Lung (tissue), 12 donors: ENCODE data around the gene GFAP. TPM values are rescaled to one million over a fixed set of nuclear protein-coding genes. Genes with fewer than 3 reads are reported as not detected.

Experiments
- ATAC-seq: fragments of 200-7000 bp; cut with Tn5 transposase; one replicate; pipeline ENCODE4 v1.9.1; 2020; ENCODE audit warnings: moderate number of reproducible peaks; ENCODE audit not compliant: insufficient read depth, low FRiP score
- DNase-seq, 3 donors: peaks; one replicate each; pipeline ENCODE4 v3.0.0-alpha.2; 2013 to 2017
- H3K27ac ChIP-seq, 2 donors: one replicate each; pipeline ENCODE4 v1.5.1; 2013; ENCODE audit warnings: mild to moderate bottlenecking in 2 of 2, moderate library complexity in 2 of 2, control low read depth in 1 of 2, inconsistent platforms in 1 of 2, low read depth in 1 of 2, low read length in 1 of 2
- H3K27me3 ChIP-seq, 3 donors: one replicate each; pipeline ENCODE4 v1.5.1; 2013; ENCODE audit warnings: low read length in 2 of 3; ENCODE audit not compliant: control insufficient read depth in 3 of 3, insufficient read depth in 3 of 3
- H3K36me3 ChIP-seq, 4 donors: one replicate each; pipeline ENCODE4 v1.5.1; 2013; ENCODE audit warnings: low read length in 4 of 4, mild to moderate bottlenecking in 1 of 4, moderate library complexity in 1 of 4; ENCODE audit not compliant: control insufficient read depth in 4 of 4, insufficient read depth in 4 of 4
- H3K4me1 ChIP-seq, 5 donors: one replicate each; pipeline ENCODE4 v1.5.1; 2013; ENCODE audit warnings: low read length in 5 of 5, mild to moderate bottlenecking in 2 of 5, moderate library complexity in 1 of 5; ENCODE audit not compliant: control insufficient read depth in 5 of 5, insufficient read depth in 5 of 5
- H3K4me3 ChIP-seq: one replicate; pipeline ENCODE4 v1.5.1; 2013; ENCODE audit warnings: mild to moderate bottlenecking, control low read depth, moderate library complexity
- H3K9ac ChIP-seq, 2 donors: one replicate each; pipeline ENCODE4 v1.5.1; 2013; ENCODE audit warnings: low read length in 2 of 2, control low read depth in 1 of 2; ENCODE audit not compliant: insufficient read depth in 1 of 2
- H3K9me3 ChIP-seq, 4 donors: one replicate each; pipeline ENCODE4 v1.5.1; 2013; ENCODE audit warnings: low read length in 3 of 4, mild to moderate bottlenecking in 1 of 4, moderate library complexity in 1 of 4; ENCODE audit not compliant: control insufficient read depth in 4 of 4, insufficient read depth in 3 of 4
- WGBS, 2 donors: extraction: QIAGEN DNeasy Blood & Tissue Kit; methylation state at CpG; one replicate each; pipeline ENCODE4 v1.1.7; 2013; 5-methylcytosine and 5-hydroxymethylcytosine counted together
- polyA plus RNA-seq, 2 donors: library from polyadenylated mRNA; stranded (reverse); fragments of 200-250 nt; gene quantifications; one replicate each; pipeline ENCODE4 v1.2.1, GENCODE V29; 2013
- total RNA-seq, 2 donors: library from RNA; depleted of rRNA in 1 of 2; stranded (reverse); fragments of >200 nt in 1 of 2; gene quantifications; one replicate each; pipeline ENCODE4 v1.2.1, GENCODE V29; 2014 to 2021
- TF ChIP-seq, protein P1 (sequence below): IDR thresholded peaks from 2 replicates; pipeline ENCODE4 v1.5.1; 2012; ENCODE audit warnings: mild to moderate bottlenecking; ENCODE audit errors: control extremely low read depth, extremely low read depth
- donor health status: control.
- donor health status: control.
- donor health status: Bipolar disorder and iron deficiency.
- donor health status: healthy.
- donor health status: DM: yes; HTN: yes; CAD: no.

GFAP gene
- total and polyA plus RNA-seq, 4 donors, result 0.25 to 0.88 (median 0.34) TPM

DNA sequence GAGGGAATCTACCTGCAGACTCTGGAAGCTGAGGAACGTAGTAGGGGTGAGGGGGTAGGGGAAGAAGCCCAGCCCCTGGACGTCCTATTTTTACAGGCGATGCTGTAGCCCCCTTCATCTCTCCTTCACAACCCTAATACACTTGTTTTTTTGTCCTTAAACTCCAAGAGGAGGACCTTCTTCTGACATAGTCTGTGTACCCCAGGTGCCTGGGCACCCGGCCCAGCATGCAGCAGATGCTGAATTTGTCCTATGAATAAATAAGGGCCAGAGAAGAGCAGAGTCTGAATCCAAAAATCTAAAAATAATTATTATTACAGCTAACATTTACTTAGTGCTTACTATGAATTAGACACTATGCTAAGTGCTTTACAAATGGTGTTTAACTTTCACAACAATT is 27.2 kb upstream of the GFAP start:
- peaks cover 0 to 6% (median 0%) of the 10 kb centered on the region in 4 donors for H3K36me3 ChIP-seq
- ATAC-seq, result no peak
- 91 to 93% methylated on average over 4 of the region's 4 CpGs for WGBS, 2 donors
- no peak for DNase-seq
- H3K27me3 ChIP-seq, result no peaks in the 10 kb centered on the region
- TF ChIP-seq, protein P1, sequence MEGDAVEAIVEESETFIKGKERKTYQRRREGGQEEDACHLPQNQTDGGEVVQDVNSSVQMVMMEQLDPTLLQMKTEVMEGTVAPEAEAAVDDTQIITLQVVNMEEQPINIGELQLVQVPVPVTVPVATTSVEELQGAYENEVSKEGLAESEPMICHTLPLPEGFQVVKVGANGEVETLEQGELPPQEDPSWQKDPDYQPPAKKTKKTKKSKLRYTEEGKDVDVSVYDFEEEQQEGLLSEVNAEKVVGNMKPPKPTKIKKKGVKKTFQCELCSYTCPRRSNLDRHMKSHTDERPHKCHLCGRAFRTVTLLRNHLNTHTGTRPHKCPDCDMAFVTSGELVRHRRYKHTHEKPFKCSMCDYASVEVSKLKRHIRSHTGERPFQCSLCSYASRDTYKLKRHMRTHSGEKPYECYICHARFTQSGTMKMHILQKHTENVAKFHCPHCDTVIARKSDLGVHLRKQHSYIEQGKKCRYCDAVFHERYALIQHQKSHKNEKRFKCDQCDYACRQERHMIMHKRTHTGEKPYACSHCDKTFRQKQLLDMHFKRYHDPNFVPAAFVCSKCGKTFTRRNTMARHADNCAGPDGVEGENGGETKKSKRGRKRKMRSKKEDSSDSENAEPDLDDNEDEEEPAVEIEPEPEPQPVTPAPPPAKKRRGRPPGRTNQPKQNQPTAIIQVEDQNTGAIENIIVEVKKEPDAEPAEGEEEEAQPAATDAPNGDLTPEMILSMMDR, result no peak
- no peak overlapping the region for H3K4me3 ChIP-seq
- H3K9ac ChIP-seq, result no peak overlapping the region
- no peak overlapping the region for H3K27ac ChIP-seq
- H3K4me1 ChIP-seq, result peaks cover 0 to 4% (median 0%) of the 10 kb centered on the region in 5 donors
- H3K9me3 ChIP-seq, result no peaks in the 10 kb centered on the region

DNA sequence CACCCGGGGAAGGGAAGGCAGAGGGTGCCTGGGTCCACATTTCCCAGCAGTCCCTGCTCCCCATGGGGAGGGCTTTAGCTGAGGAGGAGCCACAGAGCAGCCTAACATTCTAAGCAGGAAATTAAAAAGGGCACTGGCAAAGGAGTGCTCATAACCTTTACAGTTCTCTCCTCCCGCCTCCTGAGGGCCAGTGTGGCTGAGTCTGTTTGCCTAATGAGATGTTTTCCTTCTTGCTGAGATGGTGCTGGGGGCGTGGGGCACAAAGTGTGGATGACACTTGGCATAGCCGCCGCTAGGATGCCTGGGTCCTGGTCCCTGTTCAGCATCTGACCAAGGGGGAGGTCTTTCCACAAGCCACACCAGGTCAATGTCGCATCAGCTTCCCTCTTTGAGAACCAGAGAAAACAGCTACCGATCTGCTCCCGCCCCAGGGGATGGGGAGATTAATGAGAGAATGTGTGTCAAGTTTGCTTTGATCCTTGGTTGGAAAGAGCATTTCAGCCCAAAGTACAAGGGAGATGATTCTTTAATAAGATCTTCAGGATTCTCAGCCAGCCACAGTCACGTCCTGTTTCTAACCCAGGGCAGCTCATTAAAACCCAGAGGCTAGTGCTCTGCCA is 26.5 kb upstream of the GFAP start:
- TF ChIP-seq, protein P1, result no peak
- Histone ChIP-seq H3K36me3 (peaks cover 0 to 6% (median 0%) of the 10 kb centered on the region in 4 donors), H3K27ac (no peak overlapping the region), H3K27me3 (no peaks in the 10 kb centered on the region), H3K9me3 (no peaks in the 10 kb centered on the region), H3K9ac (no peak overlapping the region), H3K4me1 (no peaks in the 10 kb centered on the region), H3K4me3 (no peak overlapping the region)
- WGBS, 2 donors, result 84 to 94% methylated on average over 9 of the region's 9 CpGs
- ATAC-seq (no peak), DNase-seq (no peak)

- no peaks in the 10 kb centered on the region for H3K27me3 ChIP-seq
- H3K9ac ChIP-seq, result no peak overlapping the region
- no peak overlapping the region for H3K27ac ChIP-seq
- no peak overlapping the region for H3K4me3 ChIP-seq
- TF ChIP-seq, protein P1, result no peak
- ATAC-seq (no peak), DNase-seq (no peak)
- WGBS, 2 donors, result 59 to 93% methylated on average over 1 of the region's 1 CpG
- no peaks in the 10 kb centered on the region for H3K4me1 ChIP-seq
- no peaks in the 10 kb centered on the region for H3K9me3 ChIP-seq
- peaks cover 0 to 9% (median under 1%) of the 10 kb centered on the region in 4 donors for H3K36me3 ChIP-seq
Observed at GRCh38 chr17:44940768-44941167, 25.5 kb upstream of the GFAP start.

DNA sequence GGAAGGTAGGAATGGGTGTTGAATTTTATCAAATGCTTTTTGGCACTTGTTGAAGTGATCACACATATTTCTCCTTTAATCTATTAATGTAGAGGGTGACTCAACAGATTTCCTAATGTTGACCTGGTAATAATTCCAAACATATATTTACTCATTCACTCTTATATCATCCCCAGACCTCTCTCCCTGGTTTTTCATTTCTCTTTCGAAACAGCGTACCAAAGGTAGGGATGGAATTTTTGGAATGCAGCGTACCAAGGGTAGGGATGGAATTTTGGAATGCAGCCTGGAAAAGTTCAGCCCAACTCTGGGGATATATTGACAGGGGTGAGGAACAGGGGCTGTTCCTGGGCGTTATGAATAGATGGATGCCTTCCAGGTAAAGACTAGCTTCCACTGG is 25.0 kb upstream of the GFAP start:
- no peak for DNase-seq
- TF ChIP-seq, protein P1, result no peak
- Histone ChIP-seq H3K4me3 (no peak overlapping the region), H3K27me3 (no peaks in the 10 kb centered on the region), H3K4me1 (no peaks in the 10 kb centered on the region), H3K9me3 (no peaks in the 10 kb centered on the region), H3K27ac (no peak overlapping the region), H3K9ac (no peak overlapping the region), H3K36me3 (peaks cover 0 to 13% (median 1%) of the 10 kb centered on the region in 4 donors)
- no peak for ATAC-seq
- 74 to 80% methylated on average over 4 of the region's 4 CpGs for WGBS, 2 donors
